GM21619 (cell line): ENCODE results near the gene GCC2.
"Not testable (repeated sequence)": the region's sequence is repeated elsewhere in the genome, so short reads cannot be mapped to it uniquely, and the experiment has no call there.

Experiments
- ATAC-seq: cut with Tn5 transposase; IDR thresholded peaks from one replicate; pipeline ENCODE4 v1.9.1; 2021; ENCODE audit not compliant: unreplicated experiment

The GCC2 gene, protein sequence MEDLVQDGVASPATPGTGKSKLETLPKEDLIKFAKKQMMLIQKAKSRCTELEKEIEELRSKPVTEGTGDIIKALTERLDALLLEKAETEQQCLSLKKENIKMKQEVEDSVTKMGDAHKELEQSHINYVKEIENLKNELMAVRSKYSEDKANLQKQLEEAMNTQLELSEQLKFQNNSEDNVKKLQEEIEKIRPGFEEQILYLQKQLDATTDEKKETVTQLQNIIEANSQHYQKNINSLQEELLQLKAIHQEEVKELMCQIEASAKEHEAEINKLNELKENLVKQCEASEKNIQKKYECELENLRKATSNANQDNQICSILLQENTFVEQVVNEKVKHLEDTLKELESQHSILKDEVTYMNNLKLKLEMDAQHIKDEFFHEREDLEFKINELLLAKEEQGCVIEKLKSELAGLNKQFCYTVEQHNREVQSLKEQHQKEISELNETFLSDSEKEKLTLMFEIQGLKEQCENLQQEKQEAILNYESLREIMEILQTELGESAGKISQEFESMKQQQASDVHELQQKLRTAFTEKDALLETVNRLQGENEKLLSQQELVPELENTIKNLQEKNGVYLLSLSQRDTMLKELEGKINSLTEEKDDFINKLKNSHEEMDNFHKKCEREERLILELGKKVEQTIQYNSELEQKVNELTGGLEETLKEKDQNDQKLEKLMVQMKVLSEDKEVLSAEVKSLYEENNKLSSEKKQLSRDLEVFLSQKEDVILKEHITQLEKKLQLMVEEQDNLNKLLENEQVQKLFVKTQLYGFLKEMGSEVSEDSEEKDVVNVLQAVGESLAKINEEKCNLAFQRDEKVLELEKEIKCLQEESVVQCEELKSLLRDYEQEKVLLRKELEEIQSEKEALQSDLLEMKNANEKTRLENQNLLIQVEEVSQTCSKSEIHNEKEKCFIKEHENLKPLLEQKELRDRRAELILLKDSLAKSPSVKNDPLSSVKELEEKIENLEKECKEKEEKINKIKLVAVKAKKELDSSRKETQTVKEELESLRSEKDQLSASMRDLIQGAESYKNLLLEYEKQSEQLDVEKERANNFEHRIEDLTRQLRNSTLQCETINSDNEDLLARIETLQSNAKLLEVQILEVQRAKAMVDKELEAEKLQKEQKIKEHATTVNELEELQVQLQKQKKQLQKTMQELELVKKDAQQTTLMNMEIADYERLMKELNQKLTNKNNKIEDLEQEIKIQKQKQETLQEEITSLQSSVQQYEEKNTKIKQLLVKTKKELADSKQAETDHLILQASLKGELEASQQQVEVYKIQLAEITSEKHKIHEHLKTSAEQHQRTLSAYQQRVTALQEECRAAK (N-terminal part only)

DNA sequence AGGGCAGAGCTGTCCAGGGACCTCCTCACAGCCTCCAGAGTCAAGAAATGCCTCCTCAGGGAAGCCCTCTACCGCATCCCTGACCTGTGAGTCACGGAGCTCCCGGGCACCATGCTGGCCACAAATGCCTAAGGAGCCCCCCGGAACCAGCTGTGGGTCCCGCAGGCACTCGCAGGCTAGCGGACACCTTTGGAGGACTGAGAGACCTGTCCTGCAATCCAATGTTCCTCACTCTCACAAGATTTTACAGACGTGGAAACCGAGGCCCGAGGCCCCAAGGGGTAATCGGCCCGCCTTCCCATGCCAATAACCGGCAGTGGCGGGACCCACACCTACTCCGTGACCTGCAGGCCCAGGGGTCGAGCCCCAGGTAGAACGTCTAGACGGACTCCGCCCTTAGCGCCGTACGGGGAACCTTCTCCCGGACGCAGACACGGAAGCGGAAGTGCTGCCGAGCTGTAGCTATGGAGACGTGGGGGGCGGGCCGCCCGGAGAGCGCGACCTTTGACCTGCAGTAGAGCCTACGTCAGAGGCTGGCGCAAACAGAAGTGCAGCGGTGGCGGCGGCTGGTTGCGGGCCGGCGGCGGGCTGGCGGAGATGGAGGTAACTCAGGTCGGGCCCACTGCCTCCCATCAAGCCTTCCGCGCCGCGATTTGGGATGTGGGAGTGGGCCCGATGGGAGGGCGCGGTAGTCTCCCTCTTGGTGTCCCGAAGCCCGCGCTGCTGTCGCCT is at the start of gene GCC2:
Gene GCC2, plus strand, starts transcription at position 529 of the 732 bp plus-strand sequence. Its CDS starts 69 bp downstream, at position 598.
- ATAC-seq: peak; percentile 98

DNA sequence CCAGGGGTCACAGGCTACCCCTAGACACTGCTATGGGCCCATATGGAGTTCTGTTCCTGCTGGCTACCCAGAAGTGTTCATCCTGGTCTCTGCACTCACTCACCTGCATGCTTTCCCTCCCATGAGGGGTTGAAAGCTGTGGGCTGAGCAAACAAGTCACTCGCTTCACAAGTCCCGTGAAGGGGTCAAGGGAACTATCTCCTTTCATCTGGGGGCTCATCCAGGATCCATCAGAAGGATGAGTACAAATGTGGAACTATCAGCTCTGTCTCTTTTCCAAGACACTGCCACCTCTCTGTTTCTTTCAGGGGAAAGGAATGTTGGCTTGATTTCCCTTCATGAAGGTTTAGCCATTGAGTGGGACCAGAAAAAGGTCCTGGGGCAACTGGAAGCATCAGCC is 49.5 kb upstream of the GCC2 start:
- ATAC-seq: no peak

DNA sequence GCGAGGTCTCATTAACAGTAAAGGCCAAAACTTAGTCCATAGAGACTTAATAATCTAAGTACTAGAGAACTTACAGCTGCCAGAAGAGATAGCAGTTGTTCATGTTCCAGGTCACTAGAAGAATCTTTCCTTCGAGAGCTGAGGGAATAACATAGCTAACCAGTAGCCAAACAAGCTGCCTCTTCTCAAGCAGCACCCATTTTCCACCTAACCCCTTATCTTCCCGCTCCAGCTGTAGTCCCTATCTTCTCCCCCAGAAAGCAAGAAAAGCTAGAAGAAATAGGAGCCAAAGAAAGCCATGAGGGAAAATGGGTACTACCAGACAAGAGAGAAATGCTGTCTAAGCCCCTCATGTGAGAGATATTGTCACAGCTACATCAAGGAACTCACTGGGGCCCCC is 47.2 kb upstream of the GCC2 start:
- ATAC-seq: no peak

DNA sequence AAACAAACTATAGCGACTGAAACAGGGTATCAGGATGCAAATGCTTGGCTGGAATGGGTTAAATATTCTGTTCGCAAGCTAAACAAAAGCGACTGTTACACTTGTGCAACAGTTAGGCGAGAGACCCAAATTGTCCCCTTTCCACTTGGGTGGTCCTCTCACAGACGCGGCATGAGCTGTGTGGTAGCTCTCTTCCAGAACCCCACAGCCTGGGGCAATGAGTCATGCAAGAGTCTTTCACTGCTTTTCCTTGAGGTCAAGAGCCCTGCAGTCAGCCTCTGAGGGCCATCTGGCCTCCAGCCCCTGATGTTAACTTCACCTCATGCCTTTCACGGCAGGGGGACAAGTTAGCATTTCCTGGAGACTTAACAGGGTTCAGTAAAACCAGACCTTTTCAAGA is 45.5 kb upstream of the GCC2 start:
- no peak for ATAC-seq

DNA sequence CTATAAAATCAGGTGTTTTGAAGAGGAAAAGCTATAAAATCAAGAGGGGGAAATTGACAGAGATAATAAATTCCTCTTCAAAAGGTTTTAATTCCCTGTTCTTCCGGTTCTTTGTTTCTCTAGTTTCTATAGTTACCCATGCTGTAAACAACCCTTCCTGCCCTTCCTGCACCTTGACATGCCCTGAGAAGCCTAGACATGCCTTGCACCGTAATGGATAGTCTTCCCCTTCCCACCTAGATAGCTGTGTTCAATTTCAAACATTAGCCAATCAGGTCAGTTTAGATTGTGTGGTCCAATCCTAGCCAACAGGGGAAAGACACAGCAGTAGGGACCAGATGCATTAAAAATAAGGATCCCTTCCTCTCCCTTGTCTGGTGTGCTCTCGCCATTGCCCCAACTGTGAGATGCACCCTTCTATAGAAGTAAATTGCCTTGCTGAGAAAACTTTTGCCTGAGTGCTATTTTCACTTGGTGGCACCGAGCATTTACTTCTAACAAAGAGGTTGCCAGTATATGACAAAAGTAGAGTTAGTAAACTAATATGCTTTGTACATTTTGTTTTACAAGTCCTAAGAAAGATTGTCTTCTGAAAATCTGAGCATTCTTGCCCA is 44.1 kb upstream of the GCC2 start:
- ATAC-seq: no peak

DNA sequence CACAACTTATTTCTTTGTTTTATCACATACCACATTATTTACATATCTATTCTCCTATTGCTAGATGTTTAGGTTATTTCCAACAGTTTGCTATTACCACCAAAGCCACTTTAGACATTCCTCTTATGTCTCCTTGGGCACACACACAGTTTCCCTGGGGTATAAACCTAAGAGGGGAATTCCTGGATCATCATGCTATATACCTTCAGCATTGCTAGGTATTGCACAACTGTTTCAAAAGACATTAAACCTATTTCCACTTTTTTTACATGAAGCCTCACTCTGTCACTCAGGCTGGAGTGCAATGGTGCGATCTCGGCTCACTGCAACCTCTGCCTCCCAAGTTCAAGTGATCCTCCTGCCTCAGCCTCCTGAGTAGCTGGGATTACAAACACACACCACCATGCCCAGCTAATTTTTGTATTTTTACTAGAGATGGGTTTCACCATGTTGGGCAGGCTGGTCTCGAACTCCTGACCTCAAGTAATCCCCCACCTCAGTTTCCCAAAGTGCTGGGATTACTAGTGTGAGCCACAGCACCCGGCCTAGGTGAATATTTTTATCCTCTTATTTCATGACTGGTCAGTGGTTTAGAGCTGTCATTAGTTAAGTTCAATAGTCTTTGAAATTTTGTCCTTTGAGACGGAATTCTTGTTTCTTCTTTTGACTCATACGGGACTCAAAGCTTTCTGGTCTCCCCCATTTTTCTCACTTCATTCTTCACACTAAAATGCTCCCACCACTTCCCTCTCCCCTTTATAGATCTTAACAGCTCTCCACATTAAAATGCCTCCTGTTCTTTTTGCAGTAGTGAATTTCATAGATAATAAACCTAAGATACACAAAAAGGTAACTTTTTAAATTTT is 40.9 kb upstream of the GCC2 start:
- no peak for ATAC-seq

DNA sequence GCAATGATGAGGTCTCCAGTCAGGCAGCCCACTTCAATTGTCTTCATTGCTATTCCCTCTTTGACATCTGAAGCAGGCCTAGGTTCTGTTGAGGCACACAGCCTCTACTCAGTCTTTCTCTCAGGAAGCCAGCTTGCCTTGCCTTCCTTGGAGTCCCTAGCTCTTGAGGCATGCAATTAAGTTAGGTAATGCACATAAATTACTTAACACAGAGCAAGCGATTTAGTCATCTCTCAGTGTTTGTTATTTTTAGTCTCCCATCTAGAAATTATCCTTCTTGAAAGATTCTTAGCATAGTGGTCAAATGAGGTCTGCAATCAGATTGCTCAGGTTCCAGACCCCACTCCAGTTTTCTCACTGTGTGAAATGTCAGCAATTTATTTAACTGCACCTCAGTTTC is 39.2 kb upstream of the GCC2 start:
- ATAC-seq: no peak

DNA sequence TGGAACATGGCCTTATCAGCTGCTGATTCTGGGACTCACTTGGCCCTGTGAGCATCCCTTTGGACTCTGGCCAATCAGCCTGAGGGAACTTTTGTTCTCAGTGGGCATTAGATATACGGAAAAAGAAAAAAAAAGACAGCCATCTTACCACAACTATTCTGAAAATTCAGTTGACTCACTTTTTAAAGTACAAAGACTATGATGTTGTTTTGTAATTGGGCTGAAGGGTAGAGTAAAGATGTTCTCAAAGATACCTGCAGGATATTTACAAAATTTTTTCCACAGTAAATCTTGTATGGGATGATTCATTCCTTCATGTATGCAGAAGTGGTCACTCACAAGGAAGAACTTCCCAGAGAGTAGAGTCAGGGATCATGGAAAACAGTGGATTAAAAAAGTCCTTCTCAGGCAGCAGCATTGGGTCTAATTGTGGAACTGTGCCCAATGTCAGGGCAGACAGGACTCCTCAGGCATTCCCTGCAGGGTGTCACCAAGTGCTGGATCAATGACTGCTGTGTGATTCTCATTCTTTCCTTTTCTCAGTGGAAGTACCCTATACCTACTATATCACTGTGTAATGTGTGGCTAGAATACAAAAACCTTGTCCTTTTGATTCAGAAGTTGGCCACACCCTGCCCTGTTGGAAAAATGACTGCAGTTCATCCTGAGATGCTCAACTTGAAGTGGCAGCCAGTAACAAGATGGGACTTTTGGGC is 35.9 kb upstream of the GCC2 start:
- ATAC-seq: no peak

DNA sequence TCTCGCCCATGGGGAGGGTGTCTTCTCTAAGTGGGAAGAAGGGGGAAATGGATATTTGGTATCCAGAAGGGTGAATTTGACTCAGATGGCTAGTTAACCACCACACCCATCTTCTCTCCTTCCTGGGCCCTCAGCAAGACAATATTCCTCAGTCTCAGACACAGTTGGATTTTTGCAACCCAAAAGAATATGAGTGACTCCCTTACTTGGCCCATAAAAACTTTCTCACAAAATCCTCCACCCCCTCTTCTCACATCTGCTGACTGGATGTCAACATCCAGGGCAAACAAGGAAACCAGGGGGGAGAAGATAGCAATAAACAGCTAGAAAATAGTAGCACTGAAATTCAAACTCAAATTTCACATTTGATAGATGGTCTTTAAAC is 35.3 kb upstream of the GCC2 start:
- ATAC-seq: no peak

DNA sequence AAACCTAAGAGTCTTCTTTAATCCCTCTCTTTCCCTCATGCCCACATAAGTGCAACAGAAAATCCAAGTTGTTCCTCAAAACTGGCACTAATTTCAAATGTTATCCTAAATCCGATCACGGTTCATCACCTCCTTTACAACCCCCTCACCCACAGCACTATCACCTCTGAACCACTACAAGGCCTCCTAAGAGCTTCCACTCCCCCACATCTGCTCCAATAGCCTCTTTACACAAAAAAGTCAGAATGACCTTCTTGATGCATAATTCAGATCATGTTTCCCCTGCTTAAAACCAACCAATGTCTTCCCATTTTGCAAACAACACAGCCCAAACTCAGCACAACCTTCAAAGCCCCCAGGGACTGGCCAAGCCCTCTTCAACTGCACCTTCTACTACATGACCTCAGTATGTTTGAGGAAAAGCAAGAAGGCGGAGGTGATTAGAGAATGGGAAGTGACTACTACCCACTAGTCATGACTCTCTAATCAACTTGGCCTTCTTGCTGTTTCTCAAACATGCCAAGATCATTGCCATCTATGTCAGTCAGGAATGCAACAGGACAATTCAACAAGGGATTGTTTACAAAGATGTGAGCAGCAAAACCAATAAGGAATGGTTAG is 34.6 kb upstream of the GCC2 start:
- no peak for ATAC-seq

DNA sequence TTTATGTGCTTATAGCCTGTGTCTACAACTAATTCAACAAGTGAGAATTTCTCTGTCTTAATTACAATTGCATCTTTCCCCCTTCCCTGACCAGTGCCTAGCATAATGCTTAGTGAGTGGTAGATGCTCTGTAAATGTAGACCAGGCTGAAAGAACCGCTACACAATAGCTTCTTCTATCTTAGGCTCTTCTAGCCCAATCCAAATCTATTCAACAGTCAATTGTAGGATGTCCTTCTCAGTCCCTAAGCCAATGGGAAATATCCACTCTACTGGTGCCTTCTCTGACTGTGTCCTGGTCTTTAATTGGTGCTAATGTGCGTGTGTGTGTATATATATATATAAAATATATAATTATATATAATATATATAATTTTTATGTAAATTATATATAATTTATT is 34.1 kb upstream of the GCC2 start:
- ATAC-seq: no peak

DNA sequence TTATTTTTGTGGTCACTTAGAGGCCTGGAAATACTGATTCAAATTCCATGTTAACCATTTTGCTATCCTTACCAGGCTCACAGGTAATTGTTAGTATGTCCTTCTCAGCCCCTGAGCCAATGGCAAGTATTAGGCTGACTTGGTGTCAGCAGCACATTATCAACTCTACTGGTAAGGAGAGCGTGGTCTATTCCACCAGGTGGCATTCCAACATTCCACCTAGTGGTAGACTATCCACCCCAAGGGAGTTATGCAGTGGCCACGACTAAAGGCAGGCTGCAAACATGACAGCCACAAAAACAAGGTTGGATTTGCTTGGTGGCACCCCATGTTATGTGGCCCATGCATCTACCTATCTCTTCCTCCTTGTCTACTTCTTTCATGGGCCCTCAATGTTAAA is 31.8 kb upstream of the GCC2 start:
- no peak for ATAC-seq

DNA sequence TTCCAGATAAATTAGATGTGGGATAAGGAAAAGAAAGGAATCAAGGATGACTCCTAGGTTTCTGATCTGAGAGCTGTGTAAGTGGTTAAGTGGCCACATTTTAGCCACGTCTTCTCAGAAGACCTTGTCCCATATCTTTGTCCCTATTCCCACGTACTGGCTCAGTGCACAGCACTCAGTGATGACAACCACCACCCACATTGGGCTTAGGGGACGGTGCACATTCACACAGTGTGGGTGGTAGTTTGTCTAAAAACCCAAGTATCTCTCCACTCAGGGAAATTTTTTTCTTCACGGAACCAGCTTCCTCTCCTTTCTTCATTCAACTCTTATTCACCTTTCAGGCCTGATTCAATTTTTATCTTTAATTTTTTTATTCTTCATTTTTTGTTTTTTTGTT is 30.6 kb upstream of the GCC2 start:
- no peak for ATAC-seq

DNA sequence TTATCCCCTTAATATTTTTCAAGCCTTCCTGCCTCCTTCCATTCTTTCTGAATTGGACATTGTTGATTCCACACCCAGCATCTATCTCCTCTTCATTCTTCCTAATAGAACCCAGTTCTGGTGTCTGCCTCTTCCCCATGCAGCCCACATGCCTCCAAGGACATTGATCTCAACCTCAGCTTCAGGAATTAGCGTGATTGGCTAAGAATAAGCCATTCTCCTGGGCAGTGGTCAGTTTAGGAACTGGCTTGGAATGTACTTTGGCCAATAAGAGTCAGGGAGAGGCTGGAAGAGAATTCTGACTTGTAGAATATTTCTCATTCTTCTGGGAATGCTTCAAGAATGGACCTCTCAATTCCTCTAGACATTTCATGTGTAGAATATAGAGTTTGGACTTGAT is 25.9 kb upstream of the GCC2 start:
- ATAC-seq: no peak

DNA sequence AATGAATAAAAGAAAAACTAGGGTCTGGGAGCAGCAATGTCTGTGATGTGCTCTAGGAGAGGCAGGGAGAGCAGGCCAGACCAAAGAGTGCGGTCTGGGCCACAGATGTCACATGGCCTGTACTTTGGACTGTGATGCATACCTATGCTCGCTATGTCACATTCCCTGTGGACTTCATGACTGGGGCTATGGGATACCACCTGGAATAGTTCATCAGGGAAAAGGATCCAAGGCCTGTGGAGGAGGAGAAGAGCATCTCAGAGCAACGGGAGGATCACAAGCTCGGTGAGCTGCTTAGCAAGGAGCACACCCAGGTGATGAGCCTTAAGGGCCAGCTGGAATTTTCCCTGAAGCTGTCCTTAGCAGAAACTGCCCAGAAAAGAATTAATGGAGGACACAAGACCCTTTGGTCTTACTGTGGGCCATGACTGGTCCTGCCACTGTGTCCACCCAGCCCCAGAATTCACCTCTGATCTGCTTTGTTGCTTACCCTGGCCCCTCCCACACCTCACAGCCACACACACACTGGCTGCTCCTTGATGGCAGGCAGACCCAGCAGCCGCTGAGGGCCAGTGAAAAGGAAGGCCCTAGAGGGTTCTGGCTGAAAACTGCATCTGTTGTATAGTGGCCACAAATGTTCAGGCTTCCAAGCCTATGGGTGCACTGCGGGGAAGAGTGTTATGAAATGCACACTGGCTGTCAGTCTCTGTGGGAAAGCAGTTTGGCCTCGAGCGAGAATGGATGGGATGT is 25.3 kb upstream of the GCC2 start:
- no peak for ATAC-seq

DNA sequence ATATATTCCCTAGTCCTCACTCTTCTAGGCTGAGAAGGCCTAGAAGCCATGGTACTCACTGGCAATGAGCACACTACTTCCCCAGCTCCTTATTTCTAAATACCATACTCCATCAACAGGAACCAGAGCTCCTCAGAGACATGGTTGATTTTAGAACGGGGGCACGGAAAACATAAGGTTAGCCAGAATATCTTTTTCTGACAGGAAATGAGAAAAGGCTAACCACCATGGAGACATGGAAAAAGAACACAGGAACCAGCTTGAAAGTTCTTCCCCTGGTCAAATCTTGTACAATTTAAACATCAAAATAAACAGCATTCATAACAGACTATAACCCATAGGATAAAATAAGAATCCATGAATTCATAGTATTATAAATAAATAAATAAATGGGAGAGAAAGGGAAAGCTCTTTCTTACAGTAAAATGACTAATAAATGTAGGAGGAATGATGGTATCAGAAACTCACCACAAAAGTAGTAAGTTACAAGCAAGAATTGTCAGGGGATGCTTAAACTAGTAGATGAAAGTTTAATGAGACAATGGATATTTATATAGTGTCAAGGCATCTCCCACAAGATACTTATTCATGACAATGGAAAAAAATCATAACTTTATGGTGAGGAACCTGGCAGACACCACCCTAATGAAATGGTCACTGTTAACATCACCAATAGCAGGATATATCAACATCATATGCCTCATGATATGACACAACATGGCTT is 20.6 kb upstream of the GCC2 start:
- ATAC-seq: no peak

DNA sequence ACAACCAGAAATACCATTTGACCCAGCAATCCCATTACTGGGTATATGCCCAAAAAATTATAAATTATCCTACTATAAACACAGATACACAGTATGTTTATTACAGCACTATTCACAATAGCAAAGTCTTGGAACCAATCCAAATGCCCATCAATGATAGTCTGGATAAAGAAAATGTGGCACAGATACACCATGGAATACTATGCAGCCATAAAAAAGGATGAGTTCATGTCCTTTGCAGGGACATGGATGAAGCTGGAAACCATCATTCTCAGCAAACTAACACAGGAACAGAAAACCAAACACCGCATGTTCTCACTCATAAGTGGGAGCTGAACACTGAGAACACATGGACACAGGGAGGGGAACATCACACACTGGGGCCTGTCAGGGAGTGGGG is 13.4 kb upstream of the GCC2 start:
- ATAC-seq: not testable (repeated sequence)
